Peyer's patch (tissue), 4 donors: ENCODE results near the gene ZMYND12.

Experiments
- POLR2A ChIP-seq, 2 donors: fragments of 450-650 bp; IDR thresholded peaks; one replicate each; pipeline ENCODE4 v1.5.1; 2017; ENCODE audit warnings: antibody characterized with exemption in 2 of 2, mild to moderate bottlenecking in 2 of 2, moderate library complexity in 2 of 2
- TF ChIP-seq, protein P1 (sequence below), 6 experiments: fragments of 450-650 bp in 4 of 6; fragments of 200-600 bp in 2 of 6; sonication (generic) in 1 of 6; IDR thresholded peaks; one replicate each; pipeline ENCODE4 v1.5.1; 2017 to 2019; ENCODE audit warnings: antibody characterized with exemption in 6 of 6, mild to moderate bottlenecking in 3 of 6, moderate library complexity in 1 of 6

DNA sequence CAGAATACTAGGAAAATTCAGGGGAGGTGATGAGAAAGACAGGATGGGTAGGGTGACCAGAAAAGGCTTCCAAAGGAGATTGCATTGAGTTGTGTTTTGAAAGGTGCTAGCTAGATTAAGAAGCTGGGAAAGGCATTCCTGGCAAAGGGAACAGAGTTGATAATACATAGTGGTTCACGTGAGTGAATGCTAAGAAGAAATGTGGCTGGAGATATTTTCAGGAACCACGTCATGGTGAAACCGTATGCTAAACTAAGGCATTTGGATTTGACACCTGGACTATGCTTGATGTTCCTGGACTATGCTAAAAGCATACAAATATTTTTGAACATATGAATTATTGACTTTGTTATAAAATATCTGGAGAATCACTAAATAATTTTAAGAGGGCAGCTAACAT, 22.0 kb upstream of the ZMYND12 start:
- TF ChIP-seq POLR2A (IDR thresholded peaks at IDR 0.05): no peak
- TF ChIP-seq, protein P1, sequence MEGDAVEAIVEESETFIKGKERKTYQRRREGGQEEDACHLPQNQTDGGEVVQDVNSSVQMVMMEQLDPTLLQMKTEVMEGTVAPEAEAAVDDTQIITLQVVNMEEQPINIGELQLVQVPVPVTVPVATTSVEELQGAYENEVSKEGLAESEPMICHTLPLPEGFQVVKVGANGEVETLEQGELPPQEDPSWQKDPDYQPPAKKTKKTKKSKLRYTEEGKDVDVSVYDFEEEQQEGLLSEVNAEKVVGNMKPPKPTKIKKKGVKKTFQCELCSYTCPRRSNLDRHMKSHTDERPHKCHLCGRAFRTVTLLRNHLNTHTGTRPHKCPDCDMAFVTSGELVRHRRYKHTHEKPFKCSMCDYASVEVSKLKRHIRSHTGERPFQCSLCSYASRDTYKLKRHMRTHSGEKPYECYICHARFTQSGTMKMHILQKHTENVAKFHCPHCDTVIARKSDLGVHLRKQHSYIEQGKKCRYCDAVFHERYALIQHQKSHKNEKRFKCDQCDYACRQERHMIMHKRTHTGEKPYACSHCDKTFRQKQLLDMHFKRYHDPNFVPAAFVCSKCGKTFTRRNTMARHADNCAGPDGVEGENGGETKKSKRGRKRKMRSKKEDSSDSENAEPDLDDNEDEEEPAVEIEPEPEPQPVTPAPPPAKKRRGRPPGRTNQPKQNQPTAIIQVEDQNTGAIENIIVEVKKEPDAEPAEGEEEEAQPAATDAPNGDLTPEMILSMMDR (IDR thresholded peaks at IDR 0.05): no peak
